ENCODE results near the gene DLG2. TPM values are rescaled to one million over a fixed set of nuclear protein-coding genes. Genes with fewer than 3 reads are reported as not detected.

The DLG2 gene
- total RNA-seq, 1 experiment from 2014 or later: 1.8 TPM

DNA sequence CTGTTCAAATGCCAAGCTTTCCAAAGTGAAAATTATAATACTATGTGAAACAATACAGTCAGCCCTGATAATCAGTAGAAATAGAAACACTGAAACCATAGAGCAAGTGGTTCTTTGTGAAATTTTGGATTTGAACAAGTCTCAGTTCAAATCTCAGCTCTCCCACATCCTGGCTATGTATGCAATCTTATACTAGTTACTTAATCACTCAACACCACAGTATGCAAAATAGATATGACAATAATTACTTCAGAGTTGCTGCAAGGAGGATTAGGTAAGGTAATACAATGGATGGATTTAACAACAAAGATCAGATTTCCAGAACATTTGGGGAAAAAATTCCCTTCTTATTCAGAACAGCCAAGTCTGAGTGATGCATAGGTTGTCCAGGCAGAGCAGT, 1489.2 kb downstream of the DLG2 start:
- DNase-seq: no peak
- H3K27me3 ChIP-seq (ENCODE audit: control insufficient read depth, insufficient read depth, low read length): no peaks in the 10 kb centered on the region

DNA sequence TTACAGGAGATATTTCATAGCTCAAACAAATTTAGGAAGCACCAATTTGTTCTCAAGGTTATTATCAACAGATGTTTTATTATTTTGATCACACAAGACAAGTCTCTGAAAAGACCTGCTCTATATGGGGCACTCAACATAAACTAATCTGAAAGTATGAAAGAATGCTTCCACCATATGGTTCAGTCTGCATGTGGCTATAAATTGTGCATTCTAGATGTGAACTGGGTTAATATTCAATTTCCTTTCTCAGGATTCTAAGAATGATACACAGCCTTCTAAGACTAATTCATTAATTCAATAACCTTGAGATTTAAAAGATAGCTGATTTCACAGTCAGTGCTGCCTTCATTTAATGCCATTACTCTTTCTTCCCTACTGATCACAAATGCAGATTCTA, 1489.6 kb downstream of the DLG2 start:
- no peaks in the 10 kb centered on the region for H3K27me3 ChIP-seq (ENCODE audit: control insufficient read depth, insufficient read depth, low read length)
- H3K4me3 ChIP-seq (ENCODE audit: insufficient read depth, low read depth, low read length): no peak overlapping the region
- no peak for DNase-seq
- no peaks in the 10 kb centered on the region for H3K36me3 ChIP-seq (replicated peaks; ENCODE audit: control insufficient read depth, insufficient read depth, low read length)

More for the DNA sequence above, 1489.2 kb downstream of the DLG2 start:
- no peaks in the 10 kb centered on the region for H3K36me3 ChIP-seq (replicated peaks; ENCODE audit: control insufficient read depth, insufficient read depth, low read length)
- no peak overlapping the region for H3K4me3 ChIP-seq (ENCODE audit: insufficient read depth, low read depth, low read length)

GRCh38 chr11:84136926-84137325, 1490.2 kb downstream of the DLG2 start:
- Histone ChIP-seq H3K36me3 (replicated peaks; ENCODE audit: control insufficient read depth, insufficient read depth, low read length) (no peaks in the 10 kb centered on the region), H3K27me3 (ENCODE audit: control insufficient read depth, insufficient read depth, low read length) (no peaks in the 10 kb centered on the region), H3K4me3 (ENCODE audit: insufficient read depth, low read depth, low read length) (no peak overlapping the region)
- no peak for DNase-seq

- Histone ChIP-seq H3K27me3 (ENCODE audit: control insufficient read depth, insufficient read depth, low read length) (no peaks in the 10 kb centered on the region), H3K4me3 (ENCODE audit: insufficient read depth, low read depth, low read length) (no peak overlapping the region), H3K36me3 (replicated peaks; ENCODE audit: control insufficient read depth, insufficient read depth, low read length) (no peaks in the 10 kb centered on the region)
- DNase-seq: no peak
Observed at GRCh38 chr11:84130646-84131427, 1496.3 kb downstream of the DLG2 start.

GRCh38 chr11:84129961-84130576, 1497.1 kb downstream of the DLG2 start:
- Histone ChIP-seq H3K4me3 (ENCODE audit: insufficient read depth, low read depth, low read length) (no peak overlapping the region), H3K27me3 (ENCODE audit: control insufficient read depth, insufficient read depth, low read length) (no peaks in the 10 kb centered on the region), H3K36me3 (replicated peaks; ENCODE audit: control insufficient read depth, insufficient read depth, low read length) (no peaks in the 10 kb centered on the region)
- DNase-seq: no peak

DNA sequence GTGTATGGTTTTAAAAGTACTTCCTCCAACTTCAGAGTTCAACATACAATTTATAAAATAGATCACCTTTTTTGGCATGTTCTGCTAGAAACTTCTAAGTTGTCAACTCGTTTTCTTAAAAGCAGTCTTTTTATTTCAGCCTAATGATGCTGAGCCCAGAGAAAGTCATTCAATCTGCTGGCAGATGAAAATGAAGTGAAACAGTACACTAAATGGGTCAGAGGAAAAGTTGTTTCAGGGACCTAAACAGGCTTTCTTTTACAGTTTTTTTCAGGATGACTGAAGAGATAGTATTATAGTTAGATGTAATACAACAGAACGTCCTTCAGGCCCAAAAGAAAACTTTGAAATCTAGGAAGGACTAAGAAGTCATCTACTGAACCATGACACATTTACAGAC, 1498.3 kb downstream of the DLG2 start:
- Histone ChIP-seq H3K27me3 (ENCODE audit: control insufficient read depth, insufficient read depth, low read length) (no peaks in the 10 kb centered on the region), H3K36me3 (replicated peaks; ENCODE audit: control insufficient read depth, insufficient read depth, low read length) (no peaks in the 10 kb centered on the region), H3K4me3 (ENCODE audit: insufficient read depth, low read depth, low read length) (no peak overlapping the region)
- DNase-seq: no peak

GRCh38 chr11:84117394-84117793, 1509.8 kb downstream of the DLG2 start:
- Histone ChIP-seq H3K36me3 (replicated peaks; ENCODE audit: control insufficient read depth, insufficient read depth, low read length) (no peaks in the 10 kb centered on the region), H3K27me3 (ENCODE audit: control insufficient read depth, insufficient read depth, low read length) (no peaks in the 10 kb centered on the region), H3K4me3 (ENCODE audit: insufficient read depth, low read depth, low read length) (no peak overlapping the region)
- no peak for DNase-seq

DNA sequence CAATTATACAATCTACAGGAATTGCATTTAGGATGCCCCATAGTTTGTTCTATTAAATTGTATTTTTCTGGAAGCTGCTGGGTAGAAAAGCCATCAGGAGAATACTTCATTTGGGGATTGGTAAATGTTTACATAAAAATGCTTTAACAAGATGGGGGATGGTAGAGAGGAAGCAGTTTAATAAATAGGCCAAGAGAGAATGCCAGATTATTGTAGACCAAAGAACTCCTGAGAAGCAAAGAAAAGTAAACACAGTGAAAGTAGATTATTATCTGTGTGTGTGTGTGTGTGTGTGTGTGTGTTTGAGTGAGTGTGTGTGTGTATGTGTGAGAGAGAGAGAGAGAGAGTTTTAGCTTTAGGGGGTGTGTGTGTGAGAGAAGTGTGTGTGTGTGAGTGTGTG, 1520.6 kb downstream of the DLG2 start:
- Histone ChIP-seq H3K27me3 (ENCODE audit: control insufficient read depth, insufficient read depth, low read length) (no peaks in the 10 kb centered on the region), H3K4me3 (ENCODE audit: insufficient read depth, low read depth, low read length) (no peak overlapping the region), H3K36me3 (replicated peaks; ENCODE audit: control insufficient read depth, insufficient read depth, low read length) (no peaks in the 10 kb centered on the region)
- DNase-seq: no peak

DNA sequence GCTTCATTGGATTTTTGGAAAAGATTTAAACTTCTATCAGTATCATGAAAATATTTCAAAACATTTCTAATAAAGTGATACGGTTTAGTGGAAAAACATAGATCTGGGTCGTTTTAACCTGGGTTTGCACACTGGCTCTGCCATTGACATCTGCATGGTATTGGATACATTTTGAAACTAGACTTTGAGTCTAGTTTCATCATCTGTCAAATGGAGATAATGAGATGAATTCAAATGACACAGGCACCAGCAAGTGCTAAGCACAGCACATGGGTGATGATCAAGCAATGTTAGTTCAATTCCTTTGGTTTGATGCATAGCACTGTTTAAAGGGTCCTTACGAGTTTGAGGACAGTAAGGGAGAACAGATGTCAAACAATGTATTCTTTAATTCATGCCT, 1522.0 kb downstream of the DLG2 start:
- Histone ChIP-seq H3K27me3 (ENCODE audit: control insufficient read depth, insufficient read depth, low read length) (no peaks in the 10 kb centered on the region), H3K36me3 (replicated peaks; ENCODE audit: control insufficient read depth, insufficient read depth, low read length) (no peaks in the 10 kb centered on the region), H3K4me3 (ENCODE audit: insufficient read depth, low read depth, low read length) (no peak overlapping the region)
- DNase-seq: no peak

GRCh38 chr11:84103096-84103495, 1524.0 kb downstream of the DLG2 start:
- no peak for DNase-seq
- no peaks in the 10 kb centered on the region for H3K27me3 ChIP-seq (ENCODE audit: control insufficient read depth, insufficient read depth, low read length)

DNA sequence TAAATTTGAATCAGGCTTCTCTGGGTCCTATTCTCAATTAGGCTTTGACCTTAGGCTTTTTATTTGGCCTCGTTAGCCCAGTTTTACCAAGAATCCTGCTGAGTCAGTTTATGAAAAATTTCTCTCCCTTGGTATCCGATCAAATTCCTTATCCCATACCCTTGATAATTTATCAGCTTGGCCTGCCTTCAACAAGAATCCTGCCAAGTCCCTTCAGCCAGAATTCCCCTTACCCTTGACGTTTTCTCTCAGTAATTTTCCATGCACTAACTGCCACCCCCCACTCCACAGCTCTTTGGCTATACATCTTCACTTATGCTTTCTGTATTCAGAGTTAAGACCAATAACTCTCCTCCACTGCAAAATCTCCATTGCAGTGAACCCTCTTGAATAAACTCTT, 1530.0 kb downstream of the DLG2 start:
- Histone ChIP-seq H3K27me3 (ENCODE audit: control insufficient read depth, insufficient read depth, low read length) (no peaks in the 10 kb centered on the region), H3K4me3 (ENCODE audit: insufficient read depth, low read depth, low read length) (no peak overlapping the region), H3K36me3 (replicated peaks; ENCODE audit: control insufficient read depth, insufficient read depth, low read length) (no peaks in the 10 kb centered on the region)
- no peak for DNase-seq

More at GRCh38 chr11:84103096-84103495, 1524.0 kb downstream of the DLG2 start:
- Histone ChIP-seq H3K4me3 (ENCODE audit: insufficient read depth, low read depth, low read length) (no peak overlapping the region), H3K36me3 (replicated peaks; ENCODE audit: control insufficient read depth, insufficient read depth, low read length) (no peaks in the 10 kb centered on the region)

DNA sequence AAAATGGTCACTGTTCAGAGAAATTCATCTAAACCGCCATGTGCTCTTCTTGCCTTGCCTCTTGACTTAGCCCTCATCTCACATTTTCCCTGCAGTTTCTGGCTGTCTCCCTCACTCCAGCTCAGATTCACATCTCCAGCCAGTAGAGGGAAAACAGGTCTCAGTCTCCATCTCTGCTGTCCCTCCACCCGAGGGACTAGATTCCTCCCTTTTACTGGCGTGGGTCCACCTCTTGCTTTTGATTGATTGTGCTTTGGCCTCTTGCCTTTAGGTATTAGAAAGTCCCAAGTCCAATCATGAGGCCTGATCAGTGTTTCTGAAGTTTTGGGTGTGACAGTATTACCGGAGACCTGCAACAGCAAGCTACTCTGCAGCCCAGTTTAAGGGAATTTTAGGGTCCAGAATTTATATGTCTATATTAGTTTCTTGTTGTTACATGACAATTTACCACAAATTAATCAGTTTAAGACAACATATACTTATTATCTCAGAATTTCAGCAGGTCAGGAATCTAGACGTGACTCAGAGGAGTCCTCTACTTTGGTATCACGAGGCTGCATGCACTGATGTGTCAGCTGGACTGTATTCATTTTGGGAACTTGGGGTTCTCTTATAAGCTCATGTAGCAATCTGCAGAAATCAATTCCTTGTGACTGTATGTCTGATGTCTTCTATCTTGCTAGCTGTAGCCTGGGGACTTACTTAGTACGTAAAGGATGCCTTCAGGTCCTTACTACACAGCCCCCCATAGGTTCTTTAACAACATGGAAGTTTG, 1535.7 kb downstream of the DLG2 start:
- no peaks in the 10 kb centered on the region for H3K27me3 ChIP-seq (ENCODE audit: control insufficient read depth, insufficient read depth, low read length)
- H3K4me3 ChIP-seq (ENCODE audit: insufficient read depth, low read depth, low read length): no peak overlapping the region
- DNase-seq: no peak
- no peaks in the 10 kb centered on the region for H3K36me3 ChIP-seq (replicated peaks; ENCODE audit: control insufficient read depth, insufficient read depth, low read length)

- no peak for DNase-seq
- no peaks in the 10 kb centered on the region for H3K27me3 ChIP-seq (ENCODE audit: control insufficient read depth, insufficient read depth, low read length)
- no peaks in the 10 kb centered on the region for H3K36me3 ChIP-seq (replicated peaks; ENCODE audit: control insufficient read depth, insufficient read depth, low read length)
- H3K4me3 ChIP-seq (ENCODE audit: insufficient read depth, low read depth, low read length): no peak overlapping the region
Observed at GRCh38 chr11:84089072-84090057, 1537.8 kb downstream of the DLG2 start.

DNA sequence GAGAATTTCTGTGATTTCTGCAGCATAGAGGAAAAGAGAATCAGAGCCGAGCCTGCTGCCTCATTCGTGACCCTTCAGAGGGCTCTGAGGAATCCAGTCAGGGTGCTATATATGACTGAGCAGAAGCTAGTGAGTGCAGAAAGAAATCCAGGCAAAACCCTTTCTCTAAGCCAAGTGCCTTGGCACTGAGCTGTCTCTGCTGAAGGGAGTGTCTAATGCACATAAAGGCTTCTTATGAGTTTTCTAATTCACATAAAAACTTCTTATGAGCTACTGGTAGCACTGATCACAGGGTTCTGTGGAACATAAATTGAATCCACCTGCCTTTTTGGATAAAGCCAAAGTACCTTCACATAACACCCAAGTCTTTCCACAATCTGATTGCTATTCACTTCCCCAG, 1555.3 kb downstream of the DLG2 start:
- DNase-seq: no peak
- Histone ChIP-seq H3K36me3 (replicated peaks; ENCODE audit: control insufficient read depth, insufficient read depth, low read length) (no peaks in the 10 kb centered on the region), H3K4me3 (ENCODE audit: insufficient read depth, low read depth, low read length) (no peak overlapping the region), H3K27me3 (ENCODE audit: control insufficient read depth, insufficient read depth, low read length) (no peaks in the 10 kb centered on the region)

Measured in H7 (cell line).